GM21717 (cell line): Measurements from ENCODE around the gene RNF146.
"Not testable (repeated sequence)": the region's sequence is repeated elsewhere in the genome, so short reads cannot be mapped to it uniquely, and the experiment has no call there.

Experiments used
- ATAC-seq: cut with Tn5 transposase; IDR thresholded peaks from one replicate; pipeline ENCODE4 v1.9.1; 2021; ENCODE audit warnings: mild to moderate bottlenecking, moderate library complexity; ENCODE audit not compliant: unreplicated experiment

Gene RNF146

GRCh38 chr6:127279815-127280214 lies 13.2 kb downstream of the RNF146 start:
- no peak for ATAC-seq

- ATAC-seq = no peak
Observed at GRCh38 chr6:127282184-127282583, 15.5 kb downstream of the RNF146 start.

- no peak for ATAC-seq
Observed at GRCh38 chr6:127288705-127289104, 22.0 kb downstream of the RNF146 start.

GRCh38 chr6:127289934-127290333 lies 23.3 kb downstream of the RNF146 start:
- ATAC-seq = no peak

- peak; percentile 50 for ATAC-seq
Observed at GRCh38 chr6:127290391-127291265, 24.0 kb downstream of the RNF146 start.

- ATAC-seq = peak; percentile 79
Observed at GRCh38 chr6:127291495-127291894, 24.8 kb downstream of the RNF146 start.

GRCh38 chr6:127297502-127298070 lies 30.9 kb downstream of the RNF146 start:
- no peak for ATAC-seq

- no peak for ATAC-seq
Observed at GRCh38 chr6:127298475-127298874, 31.8 kb downstream of the RNF146 start.

GRCh38 chr6:127299522-127300240 lies 33.0 kb downstream of the RNF146 start:
- ATAC-seq = no peak

- ATAC-seq = no peak
Observed at GRCh38 chr6:127300411-127300810, 33.7 kb downstream of the RNF146 start.

- ATAC-seq = no peak
Observed at GRCh38 chr6:127301199-127301700, 34.6 kb downstream of the RNF146 start.

GRCh38 chr6:127302728-127303660 lies 36.3 kb downstream of the RNF146 start:
- peak; percentile 78 for ATAC-seq

- no peak for ATAC-seq
Observed at GRCh38 chr6:127303917-127304316, 37.3 kb downstream of the RNF146 start.

GRCh38 chr6:127305741-127306140 lies 39.1 kb downstream of the RNF146 start:
- ATAC-seq = no peak

- no peak for ATAC-seq
Observed at GRCh38 chr6:127317388-127318128, 50.9 kb downstream of the RNF146 start.

- no peak for ATAC-seq
Observed at GRCh38 chr6:127319686-127320085, 53.0 kb downstream of the RNF146 start.

- ATAC-seq = no peak
Observed at GRCh38 chr6:127328043-127328609, 61.5 kb downstream of the RNF146 start.

- ATAC-seq = not testable (repeated sequence)
Observed at GRCh38 chr6:127331256-127331655, 64.6 kb downstream of the RNF146 start.

GRCh38 chr6:127332383-127332961 lies 65.8 kb downstream of the RNF146 start:
- ATAC-seq = no peak
